Measurements from ENCODE around the gene BAIAP3. TPM values are rescaled to one million over a fixed set of nuclear protein-coding genes. Genes with fewer than 3 reads are reported as not detected.

Gene BAIAP3
- total RNA-seq, 1 donor from 2014 or later = 2.3 TPM

DNA sequence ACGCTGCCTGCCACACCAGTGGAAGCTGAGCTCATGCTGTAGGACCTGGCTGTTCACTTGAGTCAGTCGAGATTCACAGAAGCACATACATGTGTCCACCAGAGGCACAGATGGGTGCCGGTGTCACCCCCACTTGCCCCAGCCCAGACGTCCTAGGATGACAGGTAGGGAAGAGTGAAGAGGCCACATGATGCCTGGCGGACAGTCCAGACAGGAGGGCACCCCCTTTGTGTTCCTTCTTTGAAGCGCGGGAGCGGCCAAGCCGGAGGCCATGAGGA lies 15.2 kb upstream of the BAIAP3 start:
- Mint-ChIP-seq H3K27ac (no peak overlapping the region), H3K27me3 (ENCODE audit: low read depth) (no peaks in the 10 kb centered on the region), H3K36me3 (peaks cover 36% of the 10 kb centered on the region), H3K4me3 (no peak overlapping the region), H3K4me1 (peaks cover under 1% of the 10 kb centered on the region), H3K9me3 (no peaks in the 10 kb centered on the region)
- TF ChIP-seq, protein P1, sequence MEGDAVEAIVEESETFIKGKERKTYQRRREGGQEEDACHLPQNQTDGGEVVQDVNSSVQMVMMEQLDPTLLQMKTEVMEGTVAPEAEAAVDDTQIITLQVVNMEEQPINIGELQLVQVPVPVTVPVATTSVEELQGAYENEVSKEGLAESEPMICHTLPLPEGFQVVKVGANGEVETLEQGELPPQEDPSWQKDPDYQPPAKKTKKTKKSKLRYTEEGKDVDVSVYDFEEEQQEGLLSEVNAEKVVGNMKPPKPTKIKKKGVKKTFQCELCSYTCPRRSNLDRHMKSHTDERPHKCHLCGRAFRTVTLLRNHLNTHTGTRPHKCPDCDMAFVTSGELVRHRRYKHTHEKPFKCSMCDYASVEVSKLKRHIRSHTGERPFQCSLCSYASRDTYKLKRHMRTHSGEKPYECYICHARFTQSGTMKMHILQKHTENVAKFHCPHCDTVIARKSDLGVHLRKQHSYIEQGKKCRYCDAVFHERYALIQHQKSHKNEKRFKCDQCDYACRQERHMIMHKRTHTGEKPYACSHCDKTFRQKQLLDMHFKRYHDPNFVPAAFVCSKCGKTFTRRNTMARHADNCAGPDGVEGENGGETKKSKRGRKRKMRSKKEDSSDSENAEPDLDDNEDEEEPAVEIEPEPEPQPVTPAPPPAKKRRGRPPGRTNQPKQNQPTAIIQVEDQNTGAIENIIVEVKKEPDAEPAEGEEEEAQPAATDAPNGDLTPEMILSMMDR (IDR thresholded peaks at IDR 0.05; ENCODE audit: unreplicated experiment) = no peak
- DNase-seq (ENCODE audit: low spot score in 2 of 2, unreplicated experiment in 2 of 2) = no peak

DNA sequence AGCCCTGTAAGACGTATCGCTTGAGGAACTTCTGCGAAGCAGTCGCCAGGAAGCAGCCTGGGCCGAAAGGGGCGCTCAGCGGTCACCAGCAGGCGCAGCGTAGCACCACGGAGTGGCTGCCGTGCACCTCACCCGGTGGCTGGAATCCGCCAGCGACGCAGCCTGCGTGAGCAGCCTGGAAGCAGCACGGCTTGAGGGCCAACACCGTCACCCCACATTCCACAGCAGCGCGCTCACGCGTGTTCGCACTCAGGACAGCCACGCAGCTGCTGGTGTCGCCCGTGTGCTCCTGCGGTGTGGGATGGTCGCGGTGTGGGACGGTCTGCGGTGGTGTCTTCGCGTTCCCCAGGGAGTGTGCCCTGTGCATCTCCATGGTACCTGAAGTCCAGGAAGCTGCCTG lies 14.4 kb upstream of the BAIAP3 start:
- TF ChIP-seq, protein P1 (IDR thresholded peaks at IDR 0.05; ENCODE audit: unreplicated experiment) = no peak
- no peaks in the 10 kb centered on the region for H3K4me1 Mint-ChIP-seq
- no peak overlapping the region for H3K4me3 Mint-ChIP-seq
- H3K36me3 Mint-ChIP-seq = peaks cover 42% of the 10 kb centered on the region
- no peak for DNase-seq (ENCODE audit: low spot score in 2 of 2, unreplicated experiment in 2 of 2)
- H3K9me3 Mint-ChIP-seq = no peaks in the 10 kb centered on the region
- no peaks in the 10 kb centered on the region for H3K27me3 Mint-ChIP-seq (ENCODE audit: low read depth)
- no peak overlapping the region for H3K27ac Mint-ChIP-seq

DNA sequence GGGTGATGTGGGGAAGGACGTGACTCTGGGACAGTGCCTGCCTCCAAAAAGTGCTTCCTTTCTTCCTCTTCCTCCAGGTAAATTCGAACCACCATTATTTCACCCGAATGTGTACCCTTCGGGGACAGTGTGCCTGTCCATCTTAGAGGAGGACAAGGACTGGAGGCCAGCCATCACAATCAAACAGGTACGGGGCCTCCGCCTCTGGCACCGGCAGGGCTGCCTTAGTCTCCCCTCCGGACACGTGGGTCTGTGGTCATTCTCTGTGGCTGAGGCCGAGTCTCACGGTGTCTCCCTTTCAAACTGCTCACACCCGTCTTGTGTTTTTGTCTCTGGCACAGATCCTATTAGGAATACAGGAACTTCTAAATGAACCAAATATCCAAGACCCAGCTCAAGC lies 13.3 kb upstream of the BAIAP3 start:
- TF ChIP-seq, protein P1 (IDR thresholded peaks at IDR 0.05; ENCODE audit: unreplicated experiment) = no peak
- H3K9me3 Mint-ChIP-seq = no peaks in the 10 kb centered on the region
- H3K36me3 Mint-ChIP-seq = peaks cover 47% of the 10 kb centered on the region

DNA sequence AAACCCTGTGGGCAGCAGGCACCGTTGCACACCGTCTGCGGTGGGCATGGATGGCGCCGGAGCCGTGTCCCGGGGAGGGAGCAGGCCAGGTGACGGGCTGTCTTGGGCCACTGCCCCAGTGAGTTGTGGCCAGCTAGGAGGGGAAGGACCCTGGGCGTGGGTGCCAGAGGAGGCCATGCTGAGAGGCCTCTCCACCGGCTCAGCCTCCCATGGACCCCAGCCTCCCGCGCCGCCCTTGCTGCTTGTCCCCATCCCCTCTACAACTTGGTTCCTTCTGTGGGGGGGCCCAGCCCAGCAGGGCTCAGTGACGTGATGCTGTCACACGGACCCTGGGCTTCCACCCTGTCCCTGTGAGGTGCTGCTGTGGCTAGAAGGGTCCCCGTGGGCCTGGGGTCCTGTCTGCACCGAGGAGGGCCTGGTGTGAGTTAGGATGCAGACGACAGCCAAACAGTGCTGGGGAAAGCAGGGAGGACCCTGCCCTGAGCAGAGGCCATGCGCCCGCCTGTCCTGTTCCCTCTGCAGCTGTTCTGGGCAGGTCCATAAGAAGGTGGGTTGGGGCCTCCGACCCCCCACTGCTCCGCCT lies 12.7 kb upstream of the BAIAP3 start:
- Mint-ChIP-seq H3K9me3 (no peaks in the 10 kb centered on the region), H3K4me3 (no peak overlapping the region), H3K27ac (no peak overlapping the region), H3K4me1 (no peaks in the 10 kb centered on the region), H3K36me3 (peaks cover 44% of the 10 kb centered on the region), H3K27me3 (ENCODE audit: low read depth) (no peaks in the 10 kb centered on the region)
- DNase-seq (ENCODE audit: low spot score in 2 of 2, unreplicated experiment in 2 of 2) = no peak
- TF ChIP-seq, protein P1 (IDR thresholded peaks at IDR 0.05; ENCODE audit: unreplicated experiment) = no peak

More for the DNA sequence above, 13.3 kb upstream of the BAIAP3 start:
- Mint-ChIP-seq H3K27me3 (ENCODE audit: low read depth) (no peaks in the 10 kb centered on the region), H3K4me3 (no peak overlapping the region), H3K27ac (no peak overlapping the region), H3K4me1 (no peaks in the 10 kb centered on the region)
- no peak for DNase-seq (ENCODE audit: low spot score in 2 of 2, unreplicated experiment in 2 of 2)

DNA sequence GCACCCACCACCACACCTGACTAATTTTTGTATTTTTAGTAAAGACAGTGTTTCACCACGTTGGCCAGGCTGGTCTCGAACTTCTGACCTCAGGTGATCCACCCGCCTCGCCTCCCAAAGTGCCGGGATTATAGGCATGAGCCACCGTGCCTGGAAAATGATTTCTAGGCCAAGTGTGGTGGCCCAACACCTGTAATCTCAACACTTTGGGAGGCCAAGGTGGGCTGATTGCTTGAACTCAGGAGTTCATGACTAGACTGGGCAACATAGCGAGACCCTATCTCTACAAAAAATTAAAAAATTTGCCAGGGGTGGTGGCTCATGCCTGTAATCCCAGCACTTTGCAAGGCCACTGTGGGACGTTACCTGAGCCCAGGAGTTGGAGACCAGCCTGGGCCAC lies 11.0 kb upstream of the BAIAP3 start:
- no peak for DNase-seq (ENCODE audit: low spot score in 2 of 2, unreplicated experiment in 2 of 2)
- Mint-ChIP-seq H3K36me3 (peaks cover 35% of the 10 kb centered on the region), H3K27me3 (ENCODE audit: low read depth) (no peaks in the 10 kb centered on the region), H3K27ac (no peak overlapping the region), H3K4me3 (no peak overlapping the region), H3K9me3 (no peaks in the 10 kb centered on the region), H3K4me1 (no peaks in the 10 kb centered on the region)
- TF ChIP-seq, protein P1 (IDR thresholded peaks at IDR 0.05; ENCODE audit: unreplicated experiment) = no peak

Measured in mesothelial cell of epicardium (in vitro differentiated cells).